ENCODE measurements around the gene ILK. TPM values are rescaled to one million over a fixed set of nuclear protein-coding genes. Genes with fewer than 3 reads are reported as not detected.

ILK gene
- total and polyA plus RNA-seq, 2 of the 13 experiments (the other 11 are each of a cell fraction or from before 2014, with no cell fraction given), result 70.3 to 108 TPM

DNA sequence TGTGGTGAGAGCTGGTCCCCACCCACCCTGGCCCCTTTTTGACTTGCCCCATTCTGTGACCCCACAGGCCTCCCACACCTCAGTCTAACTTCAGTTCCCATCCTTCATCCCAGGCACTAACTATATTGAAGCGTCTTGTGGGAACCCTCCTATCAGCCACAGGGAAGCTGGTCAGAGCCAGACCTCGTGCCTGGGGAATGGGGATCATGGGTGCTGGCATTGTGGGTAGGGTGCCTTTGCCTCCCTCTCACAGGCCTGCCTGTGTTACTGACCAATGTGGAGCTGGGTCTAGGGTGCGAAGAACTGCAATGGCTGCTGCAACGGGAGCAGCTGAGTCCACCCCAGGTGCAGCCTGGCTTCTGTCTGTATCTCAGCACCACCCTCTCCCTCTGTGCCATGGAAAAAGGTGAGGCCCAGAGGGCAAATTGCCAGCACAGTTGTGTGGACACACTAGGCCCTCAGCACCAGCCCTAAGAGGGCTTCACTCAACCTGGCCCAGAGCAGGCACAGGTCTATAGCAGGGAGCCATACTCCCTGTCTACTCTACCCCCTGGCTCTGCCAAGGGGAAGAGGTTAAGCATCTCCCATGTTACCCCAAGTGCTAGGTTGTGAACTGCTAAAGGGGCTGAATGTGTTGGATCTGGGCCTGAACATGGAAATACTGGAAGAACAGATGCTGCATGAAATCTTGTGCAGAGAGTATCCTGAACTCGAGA lies 37.4 kb upstream of the ILK start (continued):
- TF ChIP-seq, protein P1, sequence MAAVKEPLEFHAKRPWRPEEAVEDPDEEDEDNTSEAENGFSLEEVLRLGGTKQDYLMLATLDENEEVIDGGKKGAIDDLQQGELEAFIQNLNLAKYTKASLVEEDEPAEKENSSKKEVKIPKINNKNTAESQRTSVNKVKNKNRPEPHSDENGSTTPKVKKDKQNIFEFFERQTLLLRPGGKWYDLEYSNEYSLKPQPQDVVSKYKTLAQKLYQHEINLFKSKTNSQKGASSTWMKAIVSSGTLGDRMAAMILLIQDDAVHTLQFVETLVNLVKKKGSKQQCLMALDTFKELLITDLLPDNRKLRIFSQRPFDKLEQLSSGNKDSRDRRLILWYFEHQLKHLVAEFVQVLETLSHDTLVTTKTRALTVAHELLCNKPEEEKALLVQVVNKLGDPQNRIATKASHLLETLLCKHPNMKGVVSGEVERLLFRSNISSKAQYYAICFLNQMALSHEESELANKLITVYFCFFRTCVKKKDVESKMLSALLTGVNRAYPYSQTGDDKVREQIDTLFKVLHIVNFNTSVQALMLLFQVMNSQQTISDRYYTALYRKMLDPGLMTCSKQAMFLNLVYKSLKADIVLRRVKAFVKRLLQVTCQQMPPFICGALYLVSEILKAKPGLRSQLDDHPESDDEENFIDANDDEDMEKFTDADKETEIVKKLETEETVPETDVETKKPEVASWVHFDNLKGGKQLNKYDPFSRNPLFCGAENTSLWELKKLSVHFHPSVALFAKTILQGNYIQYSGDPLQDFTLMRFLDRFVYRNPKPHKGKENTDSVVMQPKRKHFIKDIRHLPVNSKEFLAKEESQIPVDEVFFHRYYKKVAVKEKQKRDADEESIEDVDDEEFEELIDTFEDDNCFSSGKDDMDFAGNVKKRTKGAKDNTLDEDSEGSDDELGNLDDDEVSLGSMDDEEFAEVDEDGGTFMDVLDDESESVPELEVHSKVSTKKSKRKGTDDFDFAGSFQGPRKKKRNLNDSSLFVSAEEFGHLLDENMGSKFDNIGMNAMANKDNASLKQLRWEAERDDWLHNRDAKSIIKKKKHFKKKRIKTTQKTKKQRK (IDR thresholded peaks at IDR 0.05; ENCODE audit: low read length), result no peak
- no peak for TF ChIP-seq ARID2 (CRISPR knock-in tag; IDR thresholded peaks at IDR 0.05; ENCODE audit: borderline replicate concordance)
- TF ChIP-seq ZNF749 (CRISPR knock-in tag; IDR thresholded peaks at IDR 0.05; ENCODE audit: borderline replicate concordance), result no peak

- intact Hi-C loops (cut with micrococcal nuclease; ENCODE audit: unreplicated experiment), result no loop called here
- FAIRE-seq (no peak), ATAC-seq (no peak), DNase-seq (ENCODE audit: low spot score) (no peak)
- H3K27ac ChIP-seq (ENCODE audit: extremely low read length, insufficient read depth, low read length), result no peak overlapping the region
- no peaks in the 10 kb centered on the region for H3K27me3 ChIP-seq (ENCODE audit: control insufficient read depth in 1 of 2, insufficient read depth in 2 of 2, low read length in 2 of 2)
- no TSS peak for BruUV-seq (replicated peaks)
- CTCF ChIA-PET (ENCODE audit: low intra/inter-chr PET ratio, low total read pairs), result no interaction called here
- H3K36me3 ChIP-seq (replicated peaks in 1 of 2; ENCODE audit: control insufficient read depth in 1 of 2, insufficient read depth in 2 of 2, low read length in 2 of 2), result no peaks in the 10 kb centered on the region
- H2AFZ ChIP-seq (ENCODE audit: low read length), result no peak overlapping the region
- in situ Hi-C loops (cut with HindIII; ENCODE audit: extremely low pct_ligation_motif_present, low pct_unique_long_range_greater_than_20kb), result no loop called here
- no peaks in the 10 kb centered on the region for H3K4me1 ChIP-seq (ENCODE audit: insufficient read depth, low read length)
- H3K9ac ChIP-seq (ENCODE audit: insufficient read depth, low read depth, low read length), result no peak overlapping the region
- H3K4me2 ChIP-seq (ENCODE audit: low read depth, low read length), result no peak overlapping the region
- H3K4me3 ChIP-seq (replicated peaks in 1 of 3; ENCODE audit: insufficient read depth in 1 of 3, low read depth in 2 of 3, low read length in 3 of 3), result no peak overlapping the region
- no peaks in the 10 kb centered on the region for H3K9me3 ChIP-seq (ENCODE audit: low read length)
- WGBS (ENCODE audit: low lambda C conversion rate), result 81% methylated on average over 7 of the region's 13 CpGs
- no peaks in the 10 kb centered on the region for H3K79me2 ChIP-seq (ENCODE audit: insufficient read depth, low read length)
- H4K20me1 ChIP-seq (ENCODE audit: insufficient read depth, low read length), result no peaks in the 10 kb centered on the region
- POLR2A ChIA-PET, result no interaction called here
- TF ChIP-seq ZNF724P (CRISPR knock-in tag; IDR thresholded peaks at IDR 0.05; ENCODE audit: borderline replicate concordance) (no peak), KDM3A (CRISPR knock-in tag; IDR thresholded peaks at IDR 0.05; ENCODE audit: low read depth) (no peak), HES4 (CRISPR knock-in tag; IDR thresholded peaks at IDR 0.05; ENCODE audit: borderline replicate concordance) (no peak), ZNF138 (CRISPR knock-in tag; IDR thresholded peaks at IDR 0.05; ENCODE audit: low read depth) (no peak), PAXIP1 (CRISPR knock-in tag; conservative IDR thresholded peaks at IDR 0.05) (no peak), ZKSCAN5 (CRISPR knock-in tag; IDR thresholded peaks at IDR 0.05) (no peak), ZNF503 (CRISPR knock-in tag; IDR thresholded peaks at IDR 0.05) (no peak), MEF2D (CRISPR knock-in tag; IDR thresholded peaks at IDR 0.05) (no peak), XBP1 (CRISPR knock-in tag; IDR thresholded peaks at IDR 0.05) (no peak), FOXJ3 (CRISPR knock-in tag; IDR thresholded peaks at IDR 0.05; ENCODE audit: borderline replicate concordance) (no peak)
Measured at GRCh38 chr11:6566704-6567370, 36.7 kb upstream of the ILK start.
